ENCODE data around the gene FAM163A. TPM values are rescaled to one million over a fixed set of nuclear protein-coding genes. Genes with fewer than 3 reads are reported as not detected.

Gene FAM163A
- total RNA-seq, 1 donor from 2014 or later, result not detected

DNA sequence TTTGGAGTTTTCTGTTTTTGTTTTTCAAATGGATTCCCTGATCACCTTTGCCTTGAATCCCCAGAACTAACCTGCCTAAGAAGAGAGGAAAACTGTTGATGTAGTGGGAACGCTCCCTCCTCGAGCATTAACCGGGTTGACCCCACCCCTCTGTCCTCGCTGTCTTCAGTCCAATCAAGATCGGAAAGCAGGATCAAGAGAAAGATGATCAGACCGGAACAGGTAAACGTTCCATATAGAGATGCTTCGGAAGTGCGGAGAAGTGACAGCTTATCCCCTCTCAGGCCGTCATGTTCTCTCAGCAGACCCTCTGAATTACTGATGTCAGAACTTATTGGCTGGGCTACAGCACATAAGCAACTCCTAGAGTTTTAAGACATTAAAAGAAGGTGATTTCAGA, 800 bp upstream of the FAM163A start:
- TF ChIP-seq, protein P1, sequence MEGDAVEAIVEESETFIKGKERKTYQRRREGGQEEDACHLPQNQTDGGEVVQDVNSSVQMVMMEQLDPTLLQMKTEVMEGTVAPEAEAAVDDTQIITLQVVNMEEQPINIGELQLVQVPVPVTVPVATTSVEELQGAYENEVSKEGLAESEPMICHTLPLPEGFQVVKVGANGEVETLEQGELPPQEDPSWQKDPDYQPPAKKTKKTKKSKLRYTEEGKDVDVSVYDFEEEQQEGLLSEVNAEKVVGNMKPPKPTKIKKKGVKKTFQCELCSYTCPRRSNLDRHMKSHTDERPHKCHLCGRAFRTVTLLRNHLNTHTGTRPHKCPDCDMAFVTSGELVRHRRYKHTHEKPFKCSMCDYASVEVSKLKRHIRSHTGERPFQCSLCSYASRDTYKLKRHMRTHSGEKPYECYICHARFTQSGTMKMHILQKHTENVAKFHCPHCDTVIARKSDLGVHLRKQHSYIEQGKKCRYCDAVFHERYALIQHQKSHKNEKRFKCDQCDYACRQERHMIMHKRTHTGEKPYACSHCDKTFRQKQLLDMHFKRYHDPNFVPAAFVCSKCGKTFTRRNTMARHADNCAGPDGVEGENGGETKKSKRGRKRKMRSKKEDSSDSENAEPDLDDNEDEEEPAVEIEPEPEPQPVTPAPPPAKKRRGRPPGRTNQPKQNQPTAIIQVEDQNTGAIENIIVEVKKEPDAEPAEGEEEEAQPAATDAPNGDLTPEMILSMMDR (conservative IDR thresholded peaks at IDR 0.05; ENCODE audit: low read depth, low read length), result no peak
- no peak overlapping the region for H3K4me3 ChIP-seq (ENCODE audit: low read depth, low read length)
- no peak for DNase-seq (ENCODE audit: low read depth)

DNA sequence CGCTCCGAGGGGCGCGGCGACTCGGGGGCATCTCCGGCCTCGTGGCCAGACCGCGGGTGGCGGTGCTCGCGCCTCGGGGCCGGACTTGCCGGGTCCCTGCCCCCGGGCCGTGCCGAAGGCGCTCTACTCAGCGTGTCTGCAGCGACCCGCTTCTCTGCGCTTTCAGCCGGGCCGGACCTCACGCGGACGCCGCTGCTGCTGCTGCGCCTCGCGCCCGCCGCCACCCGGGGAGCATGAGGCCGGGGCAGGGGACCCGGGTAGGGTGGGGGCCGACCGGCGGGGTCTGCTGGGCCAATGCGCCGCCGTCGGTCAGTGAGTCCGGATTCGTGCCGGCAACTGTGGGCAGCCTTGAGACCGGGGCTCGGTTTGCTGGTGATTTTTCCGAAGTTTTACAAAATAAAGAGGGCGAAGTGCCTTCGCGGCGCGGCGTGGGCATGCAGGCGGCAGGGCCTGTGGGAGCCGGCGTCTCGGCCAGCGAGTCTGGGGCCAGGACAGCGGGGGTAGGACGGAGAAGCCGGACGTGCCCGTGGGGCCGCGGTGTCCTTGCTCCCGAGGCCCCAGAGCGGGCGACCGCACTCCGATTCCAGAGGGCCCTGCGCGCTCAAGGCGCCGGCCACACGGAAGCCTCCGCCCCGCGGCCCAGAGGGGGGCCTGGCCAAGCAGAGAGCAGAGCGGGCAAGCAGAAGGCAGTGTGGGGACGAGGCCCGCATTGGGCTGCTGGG, 749 bp downstream of the FAM163A start:
- DNase-seq (ENCODE audit: low read depth), result no peak

DNA sequence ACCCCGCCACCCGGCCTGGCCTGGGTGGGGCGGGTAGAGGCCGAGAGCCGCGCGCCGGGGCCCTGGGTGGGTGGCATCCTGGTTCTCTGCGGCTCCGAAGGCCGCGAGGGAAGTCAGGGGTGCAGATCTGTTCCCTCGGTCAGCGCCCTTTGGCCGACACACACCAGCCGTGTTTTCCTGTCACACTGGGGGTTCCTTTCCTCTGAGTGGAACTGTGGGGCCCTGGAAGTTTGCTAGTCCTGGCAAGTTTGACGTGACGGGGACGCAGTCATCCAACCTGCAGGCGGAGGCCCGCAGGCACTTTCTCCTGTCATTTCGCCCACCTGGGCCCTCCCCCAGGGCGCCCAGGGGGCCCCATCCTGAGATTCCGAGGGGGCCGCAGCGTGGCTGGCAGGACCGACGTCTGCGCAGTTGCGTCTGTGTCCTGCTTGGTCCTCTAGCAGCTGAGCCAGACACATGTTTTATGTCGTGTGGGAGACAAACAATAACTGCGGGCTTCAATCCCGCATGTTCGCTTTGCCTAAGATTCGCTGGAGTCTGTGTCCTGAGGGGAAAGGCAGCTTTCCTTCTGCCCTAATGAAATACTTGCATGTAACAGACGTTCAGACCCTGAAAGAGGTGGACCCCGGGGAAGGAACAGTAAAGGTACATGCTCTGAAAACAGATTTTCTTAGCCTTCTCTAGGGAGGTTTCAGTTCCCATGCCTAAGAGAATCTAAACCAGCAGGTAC, 1.5 kb downstream of the FAM163A start:
- DNase-seq (ENCODE audit: low read depth), result no peak
- no peak overlapping the region for H3K4me3 ChIP-seq (ENCODE audit: low read depth, low read length)
- TF ChIP-seq, protein P1 (conservative IDR thresholded peaks at IDR 0.05; ENCODE audit: low read depth, low read length), result no peak

More for the DNA sequence above, 749 bp downstream of the FAM163A start:
- TF ChIP-seq, protein P1 (conservative IDR thresholded peaks at IDR 0.05; ENCODE audit: low read depth, low read length), result no peak
- H3K4me3 ChIP-seq (ENCODE audit: low read depth, low read length), result no peak overlapping the region

DNA sequence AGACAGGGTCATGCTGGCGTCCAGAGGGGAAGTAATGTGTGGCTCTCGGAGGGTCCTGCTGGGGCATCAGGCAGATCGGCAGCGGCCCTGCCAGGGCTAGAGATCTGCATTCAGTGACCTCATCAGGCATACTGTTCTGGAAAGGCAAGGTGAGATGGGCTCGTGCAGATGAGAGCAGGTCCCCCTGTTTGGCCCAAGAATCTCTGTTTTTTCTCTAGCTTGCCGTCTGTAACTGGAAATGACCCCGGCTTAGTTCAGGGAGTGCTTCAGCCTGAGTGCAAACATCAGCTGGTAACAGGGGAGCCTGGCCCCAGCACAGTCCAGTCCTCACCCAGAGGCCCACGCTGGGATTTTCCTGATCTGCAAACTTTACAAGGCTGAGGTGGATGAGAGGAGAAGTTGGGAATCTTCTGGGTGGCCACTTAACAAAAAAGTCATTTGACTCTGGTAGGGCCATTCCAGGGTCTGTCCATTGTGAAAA, 2.1 kb downstream of the FAM163A start:
- TF ChIP-seq, protein P1 (conservative IDR thresholded peaks at IDR 0.05; ENCODE audit: low read depth, low read length), result no peak
- DNase-seq (ENCODE audit: low read depth), result no peak

DNA sequence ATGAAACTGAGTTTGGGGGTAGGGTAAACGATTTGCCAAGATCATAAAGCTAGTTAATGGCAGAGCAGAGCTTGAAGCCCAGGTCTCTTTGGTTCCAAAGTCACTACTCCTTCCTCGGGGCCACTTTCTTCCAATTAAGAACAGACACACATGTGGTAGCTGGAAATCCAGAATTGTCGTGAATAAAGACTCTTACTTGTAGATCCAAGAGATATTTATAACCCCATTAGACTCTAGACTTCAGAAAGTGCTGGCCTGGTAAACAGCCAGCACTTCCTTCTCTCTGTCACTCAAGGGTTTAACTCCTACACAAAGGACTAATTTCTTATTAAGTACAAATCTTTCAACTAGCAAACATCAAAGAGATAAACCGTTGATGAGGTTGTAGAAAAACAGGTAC, 2.7 kb downstream of the FAM163A start:
- no peak overlapping the region for H3K4me3 ChIP-seq (ENCODE audit: low read depth, low read length)
- TF ChIP-seq, protein P1 (conservative IDR thresholded peaks at IDR 0.05; ENCODE audit: low read depth, low read length), result no peak
- DNase-seq (ENCODE audit: low read depth), result no peak

More for the DNA sequence above, 2.1 kb downstream of the FAM163A start:
- no peak overlapping the region for H3K4me3 ChIP-seq (ENCODE audit: low read depth, low read length)

DNA sequence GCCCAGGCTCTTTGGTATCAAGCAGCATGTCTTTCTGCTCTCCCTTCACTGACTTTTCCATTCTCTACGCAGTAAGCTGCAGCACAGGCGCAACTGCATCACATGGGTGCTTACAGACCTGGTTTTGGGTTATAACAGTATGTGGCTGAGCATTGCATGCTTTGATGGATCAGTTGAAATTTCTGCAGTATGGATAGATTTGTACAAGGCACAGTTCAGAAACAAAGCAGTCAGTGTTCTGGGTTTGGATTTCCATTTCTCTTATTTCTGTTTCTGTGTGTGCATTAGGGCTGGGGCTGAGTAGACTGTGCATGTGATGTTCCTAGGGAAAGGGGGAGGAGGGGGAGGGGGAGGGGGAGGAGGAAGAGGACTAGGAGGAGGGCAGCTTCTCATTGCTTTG, 4.5 kb downstream of the FAM163A start:
- H3K4me3 ChIP-seq (ENCODE audit: low read depth, low read length), result no peak overlapping the region
- no peak for DNase-seq (ENCODE audit: low read depth)
- TF ChIP-seq, protein P1 (conservative IDR thresholded peaks at IDR 0.05; ENCODE audit: low read depth, low read length), result no peak
